COR-L47 (cell line): ENCODE results near the gene ETNPPL.
"Not testable (repeated sequence)": the region's sequence is repeated elsewhere in the genome, so short reads cannot be mapped to it uniquely, and the experiment has no call there.

Source experiments
- DNase-seq: peaks from one replicate; lab custom pipeline; 2025; lab: John Stamatoyannopoulos, UW

Gene ETNPPL

GRCh38 chr4:108754327-108754726 is 8.5 kb downstream of the ETNPPL start:
- DNase-seq: no peak

- DNase-seq: no peak
These were observed 11.5 kb downstream of the ETNPPL start for GRCh38 chr4:108751321-108751720.

- DNase-seq: no peak
These were observed 13.7 kb downstream of the ETNPPL start for GRCh38 chr4:108749119-108749518.

GRCh38 chr4:108746511-108746910 is 16.3 kb downstream of the ETNPPL start:
- DNase-seq: no peak

- no peak for DNase-seq
These were observed 18.5 kb downstream of the ETNPPL start for GRCh38 chr4:108744307-108744706.

GRCh38 chr4:108742451-108743420 is 20.1 kb downstream of the ETNPPL start:
- no peak for DNase-seq

- DNase-seq: no peak
These were observed 24.7 kb downstream of the ETNPPL start for GRCh38 chr4:108738003-108738706.

- DNase-seq: no peak
These were observed 31.8 kb downstream of the ETNPPL start for GRCh38 chr4:108731006-108731405.

- DNase-seq: no peak
These were observed 32.3 kb downstream of the ETNPPL start for GRCh38 chr4:108730579-108730978.

- DNase-seq: no peak
These were observed 33.1 kb downstream of the ETNPPL start for GRCh38 chr4:108729731-108730130.

GRCh38 chr4:108725457-108725856 is 37.4 kb downstream of the ETNPPL start:
- DNase-seq: no peak

GRCh38 chr4:108717386-108717785 is 45.5 kb downstream of the ETNPPL start:
- no peak for DNase-seq

GRCh38 chr4:108716340-108716739 is 46.5 kb downstream of the ETNPPL start:
- DNase-seq: no peak

- no peak for DNase-seq
These were observed 48.0 kb downstream of the ETNPPL start for GRCh38 chr4:108714880-108715279.

- not testable (repeated sequence) for DNase-seq
These were observed 52.3 kb downstream of the ETNPPL start for GRCh38 chr4:108710578-108710977.

GRCh38 chr4:108709722-108710121 is 53.1 kb downstream of the ETNPPL start:
- DNase-seq: no peak

GRCh38 chr4:108709234-108709633 is 53.6 kb downstream of the ETNPPL start:
- no peak for DNase-seq

- no peak for DNase-seq
These were observed 56.6 kb downstream of the ETNPPL start for GRCh38 chr4:108706289-108706688.

GRCh38 chr4:108703966-108704365 is 58.9 kb downstream of the ETNPPL start:
- no peak for DNase-seq

GRCh38 chr4:108703370-108703769 is 59.5 kb downstream of the ETNPPL start:
- no peak for DNase-seq

- no peak for DNase-seq
These were observed 59.9 kb downstream of the ETNPPL start for GRCh38 chr4:108702960-108703359.

GRCh38 chr4:108700081-108700757 is 62.6 kb downstream of the ETNPPL start:
- no peak for DNase-seq

- DNase-seq: no peak
These were observed 66.7 kb downstream of the ETNPPL start for GRCh38 chr4:108696160-108696559.
